ENCODE data around the gene DNLZ.
"Not testable (repeated sequence)": the region's sequence is repeated elsewhere in the genome, so short reads cannot be mapped to it uniquely, and the experiment has no call there.

The DNLZ gene

GRCh38 chr9:136363106-136363948 lies at the start of gene DNLZ:
Gene DNLZ (minus strand): TSS chr9:136363744. CDS start chr9:136363714, 30 bp downstream.
- DNase-seq = peak; percentile 82

DNA sequence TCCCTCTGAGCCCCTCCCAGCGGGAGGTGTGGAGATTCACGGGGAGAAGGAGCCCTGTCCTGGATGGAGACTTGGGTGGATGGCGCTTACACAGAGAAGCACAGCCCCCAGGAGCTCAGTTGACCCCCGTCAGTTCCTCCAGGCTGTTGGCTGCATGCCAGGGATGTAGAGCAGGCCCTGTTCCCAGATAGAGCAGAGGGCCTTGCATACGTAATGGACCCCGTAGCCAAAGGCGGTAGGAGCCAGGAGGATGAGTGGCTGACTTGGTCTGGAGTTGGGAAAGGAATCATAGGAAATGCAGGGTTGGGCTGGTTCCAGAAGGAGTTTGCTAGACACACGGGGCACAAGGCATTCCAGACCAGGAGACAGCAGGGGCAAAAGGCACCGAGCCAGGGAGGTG lies 49.4 kb upstream of the DNLZ start:
- no peak for DNase-seq

- DNase-seq = no peak
Observed at GRCh38 chr9:136411378-136411777, 47.8 kb upstream of the DNLZ start.

- peak; percentile 42 for DNase-seq
Observed at GRCh38 chr9:136410500-136411287, 47.1 kb upstream of the DNLZ start, which contains the start of the genes ENTR1 and PMPCA. Gene ENTR1 (minus strand): TSS chr9:136410614. CDS start chr9:136410397, 217 bp downstream. Gene PMPCA (plus strand): TSS chr9:136410658. CDS start chr9:136410669, 11 bp downstream.

GRCh38 chr9:136409557-136410455 lies 46.3 kb upstream of the DNLZ start:
- no peak for DNase-seq

DNA sequence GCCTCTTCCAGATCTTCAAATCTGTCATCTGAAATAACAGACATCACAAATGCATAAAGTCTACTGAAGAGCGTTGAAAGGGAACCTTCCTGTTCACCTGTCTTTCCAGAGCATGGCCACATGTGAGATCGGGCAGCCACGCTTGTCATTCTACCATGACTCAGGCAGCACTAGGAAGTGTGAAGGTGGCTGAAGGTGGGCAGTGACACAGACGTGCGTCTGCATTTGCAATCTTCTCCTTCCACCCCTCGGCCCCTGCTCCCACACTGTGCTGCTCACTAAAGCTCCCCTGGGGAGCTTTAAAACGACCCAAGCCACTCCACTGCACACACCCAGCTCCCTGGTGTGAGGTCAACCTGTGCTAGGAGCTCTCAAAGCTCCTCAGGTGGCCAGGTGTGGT lies 44.4 kb upstream of the DNLZ start:
- DNase-seq = no peak

GRCh38 chr9:136407061-136407460 lies 43.5 kb upstream of the DNLZ start:
- not testable (repeated sequence) for DNase-seq

DNA sequence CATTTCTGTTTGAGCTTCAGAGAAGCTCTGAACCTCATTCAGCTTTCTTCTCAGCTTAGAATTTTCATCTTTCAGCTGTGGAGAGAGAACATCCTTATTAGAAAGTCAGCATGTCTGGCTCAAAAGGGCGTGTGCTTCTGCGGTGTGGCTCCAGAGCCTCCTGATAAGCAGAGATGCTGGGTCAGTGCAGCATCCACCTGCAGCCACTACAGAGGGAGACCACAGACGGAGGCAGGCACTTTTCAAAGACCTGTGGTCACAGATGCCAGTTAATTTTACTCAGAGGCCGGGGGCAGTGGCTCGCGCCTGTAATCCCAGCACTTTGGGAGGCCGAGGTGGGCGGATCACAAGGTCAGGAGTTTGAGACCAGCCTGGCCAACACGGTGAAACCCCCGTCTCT lies 42.4 kb upstream of the DNLZ start:
- DNase-seq = not testable (repeated sequence)

GRCh38 chr9:136405481-136405880 lies 41.9 kb upstream of the DNLZ start:
- no peak for DNase-seq

DNA sequence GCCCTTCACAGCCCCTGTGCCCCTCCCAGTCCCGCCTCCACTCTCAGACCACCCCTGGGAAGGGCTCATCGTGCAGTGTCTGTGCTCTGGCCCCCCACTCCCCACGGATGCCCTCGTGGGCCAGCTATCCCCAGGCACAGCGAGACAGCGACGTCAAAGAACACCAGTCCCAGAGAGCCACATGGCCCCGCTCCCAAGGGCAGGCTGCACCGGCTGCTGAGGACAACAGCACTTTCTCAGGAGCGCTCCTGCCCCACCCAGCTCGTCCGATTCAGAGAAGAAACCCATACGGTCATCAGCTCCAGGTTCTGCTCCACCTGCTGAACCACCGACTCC lies 41.2 kb upstream of the DNLZ start:
- no peak for DNase-seq

- DNase-seq = no peak
Observed at GRCh38 chr9:136403915-136404800, 40.6 kb upstream of the DNLZ start.

DNA sequence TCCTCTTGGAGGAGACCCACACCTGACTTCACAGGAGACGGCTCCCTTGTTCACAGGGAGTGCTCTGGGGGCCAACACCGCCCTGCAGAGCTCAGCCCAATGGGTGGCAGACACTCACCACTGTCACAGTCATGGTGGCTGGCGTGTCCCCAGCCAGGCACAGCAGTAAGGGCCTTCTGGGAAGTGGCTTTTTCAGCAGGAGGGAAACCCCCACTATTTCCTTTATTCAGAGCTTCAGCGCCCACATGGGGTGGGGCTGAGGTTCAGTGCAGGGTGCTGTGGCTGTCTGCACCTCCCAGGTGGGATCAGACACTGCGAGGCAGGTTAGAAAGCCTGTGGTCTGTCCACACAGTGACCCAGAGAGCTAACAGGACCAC lies 40.0 kb upstream of the DNLZ start:
- no peak for DNase-seq

DNA sequence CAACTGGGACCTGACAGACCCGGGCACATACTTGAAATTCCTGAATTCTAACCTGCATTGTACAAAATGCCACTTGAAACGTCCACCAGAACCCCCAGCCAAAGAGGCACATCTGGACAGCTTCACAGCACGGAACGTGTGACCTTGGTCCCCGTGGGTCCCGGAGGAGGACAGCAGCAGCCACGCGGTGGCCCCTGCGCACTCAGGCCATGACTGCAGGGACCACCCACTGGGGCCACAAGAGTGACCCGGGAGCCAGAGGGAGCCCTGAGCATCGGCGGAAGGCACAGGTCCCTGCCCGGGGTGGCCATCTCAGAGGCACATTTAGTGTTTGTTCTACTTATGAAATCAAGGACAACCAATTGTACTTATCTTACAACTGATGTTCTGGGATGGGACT lies 38.5 kb upstream of the DNLZ start:
- DNase-seq = no peak

GRCh38 chr9:136401173-136401922 lies 37.8 kb upstream of the DNLZ start:
- no peak for DNase-seq

- peak; percentile 52 for DNase-seq
Observed at GRCh38 chr9:136400038-136400834, 36.7 kb upstream of the DNLZ start, which contains the start of gene SNAPC4. Gene SNAPC4 (minus strand): TSS chr9:136400170. CDS start chr9:136398428, 1,742 bp downstream.

DNA sequence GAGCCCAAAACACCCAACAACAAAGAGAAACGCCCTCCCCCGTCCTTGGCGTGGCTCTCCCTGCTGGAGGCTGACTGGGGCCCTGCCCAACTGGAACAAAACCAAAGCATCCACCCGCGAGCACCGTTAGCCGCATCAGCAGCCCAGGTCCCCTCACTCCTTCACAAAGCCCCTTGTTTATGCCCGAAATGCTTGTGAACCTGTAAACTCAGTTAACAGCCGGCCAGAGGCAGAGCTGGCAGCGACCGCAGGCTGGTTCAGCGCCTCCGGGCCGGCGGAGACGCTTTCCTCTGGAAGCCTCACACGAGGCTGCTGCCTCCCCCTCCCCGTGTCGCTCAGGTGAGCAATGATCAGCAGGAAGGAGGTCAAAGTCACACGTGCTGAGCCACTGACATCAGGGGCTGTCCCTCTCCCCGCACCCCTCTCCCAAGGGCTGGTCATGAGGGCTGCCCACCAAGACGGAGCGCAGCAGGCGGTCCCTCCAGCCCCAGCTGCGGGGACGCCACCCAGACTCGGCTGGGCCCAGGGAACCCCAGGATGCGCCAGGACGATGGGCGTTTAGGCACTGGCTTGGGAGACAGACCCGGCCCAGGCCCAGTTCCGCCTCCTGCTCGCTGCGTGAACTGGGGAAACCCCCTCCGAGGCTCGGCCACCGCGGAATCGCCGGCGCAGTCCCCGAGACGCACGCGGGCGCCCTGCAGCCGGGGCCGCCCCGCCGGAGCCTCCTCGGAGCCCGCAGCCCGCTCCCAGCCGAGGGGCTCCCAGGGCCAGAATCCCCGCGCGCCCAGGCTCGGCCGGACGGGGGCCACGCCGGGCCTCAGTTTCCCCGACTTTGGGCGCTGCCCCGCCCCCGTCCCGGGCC lies 35.9 kb upstream of the DNLZ start:
- no peak for DNase-seq

- no peak for DNase-seq
Observed at GRCh38 chr9:136398286-136398685, 34.7 kb upstream of the DNLZ start.

- DNase-seq = no peak
Observed at GRCh38 chr9:136397643-136398042, 34.1 kb upstream of the DNLZ start.

- no peak for DNase-seq
Observed at GRCh38 chr9:136396219-136396515, 32.6 kb upstream of the DNLZ start.
